HepG2 (cell line): ENCODE results near the gene RASL10B. TPM values are rescaled to one million over a fixed set of nuclear protein-coding genes. Genes with fewer than 3 reads are reported as not detected.

Experiments
- ATAC-seq: fragments of 200-7000 bp; cut with Tn5 transposase; 3 replicates; pipeline ENCODE4 v1.9.1; 2020; ENCODE audit warnings: mild to moderate bottlenecking, moderate library complexity
- BruUV-seq: library from RNA; stranded (reverse); fragments of 400-500 nt; replicated peaks from 2 replicates; lab custom pipeline; 2021; lab: Mats Ljungman, UMichigan
- CTCF ChIA-PET: fragments of 300-600 bp; formaldehyde crosslinking; extraction: SDS; loops from one replicate; lab custom pipeline; 2021; ENCODE audit warnings: low total read pairs, inconsistent platforms, low intra/inter-chr PET ratio; lab: Yijun Ruan, JAX
- POLR2A ChIA-PET: fragments of 350-600 bp; sonication (Branson Sonifier 250); formaldehyde crosslinking; loops from one replicate; lab custom pipeline; 2020; ENCODE audit warnings: antibody characterized with exemption, inconsistent platforms; lab: Yijun Ruan, JAX
- DNase-seq: peaks from one replicate; pipeline ENCODE4 v3.0.0-alpha.2; 2015; ENCODE audit warnings: low spot score
- FAIRE-seq: peaks from 3 replicates; lab custom pipeline; 2011; peaks lifted over from hg19 to GRCh38; lab: Jason Lieb, UNC
- H2AFZ ChIP-seq: one replicate; pipeline ENCODE4 v1.6.1; 2011; ENCODE audit warnings: low read length, inconsistent platforms
- H3K27ac ChIP-seq: fragments of 300-600 bp; 3 replicates; pipeline ENCODE4 v1.8.0; 2011; ENCODE audit warnings: mixed run types, mild to moderate bottlenecking, mixed read lengths, low read length, inconsistent platforms; ENCODE audit not compliant: insufficient read depth; ENCODE audit errors: extremely low read length
- H3K27me3 ChIP-seq, 2 experiments: fragments of 200-600 bp in 1 of 2; 2 replicates in 1 of 2; 3 replicates in 1 of 2; pipeline versions ENCODE4 v1.6.0 to v1.8.0; 2011; ENCODE audit warnings: low read length in 2 of 2, mild to moderate bottlenecking in 2 of 2, moderate library complexity in 2 of 2, inconsistent platforms in 1 of 2; ENCODE audit not compliant: insufficient read depth in 2 of 2, control insufficient read depth in 1 of 2
- H3K36me3 ChIP-seq, 2 experiments: fragments of 200-600 bp in 1 of 2; replicated peaks in 1 of 2; 2 replicates in 1 of 2; 3 replicates in 1 of 2; pipeline versions ENCODE4 v1.5.1 to v1.8.0; 2011; ENCODE audit warnings: low read length in 2 of 2, inconsistent platforms in 1 of 2; ENCODE audit not compliant: insufficient read depth in 2 of 2, control insufficient read depth in 1 of 2
- H3K4me1 ChIP-seq: 2 replicates; pipeline ENCODE4 v1.5.1; 2012; ENCODE audit warnings: low read length, inconsistent platforms; ENCODE audit not compliant: insufficient read depth
- H3K4me2 ChIP-seq: 2 replicates; pipeline ENCODE4 v1.6.0; 2011; ENCODE audit warnings: low read depth, low read length, inconsistent platforms
- H3K4me3 ChIP-seq, 3 experiments: fragments of 200-600 bp in 1 of 3; sonication (generic), shearing (Covaris generic) in 1 of 3; replicated peaks in 1 of 3; 2 replicates each; pipeline ENCODE4 v1.5.1; 2011 to 2016; ENCODE audit warnings: low read length in 3 of 3, inconsistent platforms in 2 of 3, low read depth in 2 of 3, mild to moderate bottlenecking in 2 of 3, control low read depth in 1 of 3, mixed read lengths in 1 of 3; ENCODE audit not compliant: insufficient read depth in 1 of 3
- H3K79me2 ChIP-seq: one replicate; pipeline ENCODE4 v1.6.1; 2011; ENCODE audit warnings: low read length, inconsistent platforms; ENCODE audit not compliant: insufficient read depth
- H3K9ac ChIP-seq: 2 replicates; pipeline ENCODE4 v1.6.0; 2011; ENCODE audit warnings: mild to moderate bottlenecking, low read depth, low read length, inconsistent platforms; ENCODE audit not compliant: insufficient read depth
- H3K9me3 ChIP-seq: 2 replicates; pipeline ENCODE4 v1.5.1; 2012; ENCODE audit warnings: mild to moderate bottlenecking, low read length
- H4K20me1 ChIP-seq: 2 replicates; pipeline ENCODE4 v1.6.0; 2011; ENCODE audit warnings: inconsistent platforms, mild to moderate bottlenecking, low read length, moderate library complexity; ENCODE audit not compliant: insufficient read depth
- CC2D1A ChIP-seq: sonication (generic); formaldehyde crosslinking; IDR thresholded peaks from 2 replicates; pipeline ENCODE4 v1.8.1; 2023; ENCODE audit warnings: mild to moderate bottlenecking, missing genetic modification reagents
- E2F5 ChIP-seq: sonication (generic); formaldehyde crosslinking; conservative IDR thresholded peaks from 2 replicates; pipeline ENCODE4 v1.4.0; 2020; ENCODE audit warnings: missing genetic modification reagents
- PTBP1 ChIP-seq: fragments of 200-400 bp; formaldehyde crosslinking; IDR thresholded peaks from 2 replicates; pipeline ENCODE4 v1.6.1; 2018; ENCODE audit warnings: low read length, low read depth; ENCODE audit not compliant: poor library complexity, severe bottlenecking
- RAD21 ChIP-seq: fragments of 450-650 bp; formaldehyde crosslinking; IDR thresholded peaks from 2 replicates; pipeline ENCODE4 v1.5.0; 2020; ENCODE audit warnings: mild to moderate bottlenecking
- TIGD3 ChIP-seq: sonication (generic); formaldehyde crosslinking; IDR thresholded peaks from 2 replicates; pipeline ENCODE4 v1.5.1; 2020; ENCODE audit warnings: mild to moderate bottlenecking, missing genetic modification reagents, borderline replicate concordance
- ZMAT3 ChIP-seq: sonication (generic); formaldehyde crosslinking; conservative IDR thresholded peaks from 2 replicates; pipeline ENCODE4 v1.7.0; 2021; ENCODE audit warnings: missing genetic modification reagents
- ZNF281 ChIP-seq: sonication (generic); formaldehyde crosslinking; IDR thresholded peaks from 2 replicates; pipeline ENCODE4 v1.4.0; 2020; ENCODE audit warnings: missing genetic modification reagents, borderline replicate concordance
- ZNF557 ChIP-seq: sonication (generic); formaldehyde crosslinking; IDR thresholded peaks from 2 replicates; pipeline ENCODE4 v1.4.0; 2020; ENCODE audit warnings: missing genetic modification reagents
- WGBS: methylation state at CpG from one replicate; pipeline ENCODE4 v1.1.6; 2017; ENCODE audit warnings: low lambda C conversion rate; 5-methylcytosine and 5-hydroxymethylcytosine counted together
- in situ Hi-C: cut with HindIII; loops from 2 replicates; pipeline ENCODE4 v1.10.0; 2017; ENCODE audit warnings: low pct_unique_long_range_greater_than_20kb; ENCODE audit not compliant: extremely low pct_ligation_motif_present
- intact Hi-C: fragments of 100-400 bp; cut with micrococcal nuclease; formaldehyde crosslinking; loops from one replicate; pipeline ENCODE4 v1.10.0; 2022; ENCODE audit not compliant: unreplicated experiment
- polyA plus RNA-seq, 8 experiments: library from polyadenylated mRNA; depleted of rRNA in 3 of 8; stranded (reverse) in 7 of 8; unstranded in 1 of 8; fragments of >200 nt; fragmentation: Illumina TruSeq in 4 of 8; extraction: Trizol in 4 of 8; gene quantifications; 2 replicates each; pipeline versions ENCODE4 v1.2.1 to v1.2.3, GENCODE V29; 2011 to 2016; ENCODE audit warnings: low read depth in 4 of 8, missing spikeins in 1 of 8, mixed read lengths in 1 of 8; ENCODE audit not compliant: insufficient read depth in 1 of 8
- total RNA-seq, 5 experiments: library from RNA; depleted of rRNA; stranded (reverse); fragments of >200 nt; fragmentation: Illumina TruSeq; extraction: Trizol; gene quantifications; 2 replicates each; pipeline ENCODE4 v1.2.3, GENCODE V29; 2016; ENCODE audit warnings: low read depth in 1 of 5

The RASL10B gene
- total and polyA plus RNA-seq, 2 of the 13 experiments (the other 11 are each of a cell fraction or from before 2014, with no cell fraction given): 8.8 to 11.0 TPM

- no peaks in the 10 kb centered on the region for H3K36me3 ChIP-seq
- intact Hi-C loops: no loop called here
- FAIRE-seq: no peak
- in situ Hi-C loops: loop anchor here (10.0 to 25.0 kb wide), 2 partner anchors 188 to 430 kb away; no protein-coding TSS in a partner anchor
- H3K27me3 ChIP-seq: peaks cover 2 to 24% of the 10 kb centered on the region in 2 experiments; a peak in 2 of 5 replicates
- no peak overlapping the region for H3K27ac ChIP-seq
- no TSS peak for BruUV-seq
- H3K4me1 ChIP-seq: no peaks in the 10 kb centered on the region
- POLR2A ChIA-PET: no interaction called here
- no peak for ATAC-seq
- TF ChIP-seq RAD21: no peak
- no peak for TF ChIP-seq PTBP1
- TF ChIP-seq TIGD3: no peak
- no peak for TF ChIP-seq ZNF281 (CRISPR knock-in tag)
- TF ChIP-seq E2F5: no peak
- no peak for TF ChIP-seq ZNF557 (CRISPR knock-in tag)
- TF ChIP-seq ZMAT3 (CRISPR knock-in tag): no peak
- no peak for TF ChIP-seq CC2D1A (CRISPR knock-in tag)
- no peaks in the 10 kb centered on the region for H4K20me1 ChIP-seq
- no peak overlapping the region for H3K4me2 ChIP-seq
- H3K79me2 ChIP-seq: no peaks in the 10 kb centered on the region
- CTCF ChIA-PET: no interaction called here
- 73% methylated on average over 6 of the region's 7 CpGs for WGBS
- DNase-seq: no peak
- H3K4me3 ChIP-seq: no peak overlapping the region
- H3K9me3 ChIP-seq: no peaks in the 10 kb centered on the region
- no peak overlapping the region for H2AFZ ChIP-seq
- H3K9ac ChIP-seq: no peak overlapping the region
These were observed 11.1 kb downstream of the RASL10B start for GRCh38 chr17:35742496-35742895.
